ENCODE measurements around the gene TBC1D7.
"Not testable (repeated sequence)": the region's sequence is repeated elsewhere in the genome, so short reads cannot be mapped to it uniquely, and the experiment has no call there.

Gene TBC1D7

DNA sequence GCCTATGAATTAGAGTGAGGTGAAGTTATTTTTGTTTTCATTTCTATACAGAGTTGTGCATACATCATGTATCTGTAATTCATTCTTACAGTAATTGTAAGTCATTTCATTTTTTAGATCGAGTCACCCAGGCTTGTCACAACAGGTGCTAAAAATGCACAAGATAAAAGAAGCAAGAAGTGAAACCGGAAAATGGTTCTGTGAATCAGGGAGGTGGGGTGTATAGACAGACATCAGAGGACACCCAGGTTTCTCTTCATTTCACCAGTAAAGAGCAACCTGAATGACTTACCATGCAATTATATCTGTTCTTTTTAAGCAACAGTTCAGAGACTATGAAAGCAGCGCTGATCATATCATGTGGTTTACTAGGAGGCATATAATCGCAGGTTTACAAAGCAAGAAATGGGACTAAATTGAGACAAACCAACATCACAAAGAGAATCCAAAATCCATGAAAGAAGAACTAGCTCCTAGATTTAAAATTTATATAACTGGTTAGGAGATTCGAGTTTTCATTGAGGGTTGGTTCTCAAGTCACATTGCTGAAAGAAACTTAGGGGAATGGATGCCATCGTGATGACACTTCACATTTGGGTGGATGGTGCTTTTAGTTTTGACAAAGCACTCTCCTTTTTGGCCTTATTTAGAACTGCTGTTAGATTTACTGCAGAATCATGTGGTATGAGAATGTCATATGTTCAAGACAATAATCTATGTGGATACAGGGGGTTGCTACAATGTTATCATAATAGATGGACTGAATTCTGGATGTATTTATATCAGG, 27.9 kb upstream of the TBC1D7 start:
- DNase-seq (ENCODE audit: low read depth in 2 of 2) = no peak

DNA sequence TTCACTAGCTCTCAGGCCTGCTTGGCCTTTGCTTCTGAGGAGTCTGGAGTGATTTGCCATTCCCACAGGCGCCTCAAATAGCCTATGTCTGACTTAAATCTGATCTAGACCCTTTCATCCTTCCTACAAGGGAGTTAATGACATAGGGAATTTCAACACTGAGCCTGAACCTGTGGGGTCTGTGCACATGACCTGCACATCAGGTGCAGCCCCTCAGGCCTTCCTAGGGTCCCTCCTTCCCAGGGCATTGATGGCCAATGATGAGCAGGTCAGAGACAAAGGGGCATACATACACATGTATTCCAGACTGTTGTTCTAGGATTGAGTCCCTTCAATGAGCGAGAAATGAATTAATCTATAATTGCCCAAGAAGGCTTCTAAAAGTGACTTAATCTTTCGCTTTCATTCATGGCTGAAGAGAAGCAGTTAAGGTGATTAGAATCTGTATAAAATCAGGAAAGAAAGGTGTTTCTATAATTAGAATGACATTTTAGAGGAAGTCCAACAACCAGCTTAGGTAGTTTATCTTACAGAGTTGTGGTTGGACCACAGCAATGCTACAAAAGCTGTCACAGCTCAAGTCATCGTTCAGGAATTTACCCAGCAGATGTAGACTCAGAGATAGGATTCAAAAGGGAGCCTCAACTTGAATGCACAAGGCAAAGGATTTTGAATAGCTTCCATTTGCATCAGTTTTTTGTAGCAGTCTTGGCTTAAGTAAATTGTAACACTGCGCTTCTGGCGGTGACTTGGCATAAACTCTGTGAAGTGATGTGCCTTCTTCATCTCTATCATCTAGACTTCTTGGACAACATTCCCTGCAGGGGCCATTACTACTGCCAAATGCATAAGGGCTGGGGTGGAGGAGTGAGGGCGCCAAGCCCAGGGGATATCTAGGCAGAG, 27.0 kb upstream of the TBC1D7 start:
- no peak for DNase-seq (ENCODE audit: low read depth in 2 of 2)

DNA sequence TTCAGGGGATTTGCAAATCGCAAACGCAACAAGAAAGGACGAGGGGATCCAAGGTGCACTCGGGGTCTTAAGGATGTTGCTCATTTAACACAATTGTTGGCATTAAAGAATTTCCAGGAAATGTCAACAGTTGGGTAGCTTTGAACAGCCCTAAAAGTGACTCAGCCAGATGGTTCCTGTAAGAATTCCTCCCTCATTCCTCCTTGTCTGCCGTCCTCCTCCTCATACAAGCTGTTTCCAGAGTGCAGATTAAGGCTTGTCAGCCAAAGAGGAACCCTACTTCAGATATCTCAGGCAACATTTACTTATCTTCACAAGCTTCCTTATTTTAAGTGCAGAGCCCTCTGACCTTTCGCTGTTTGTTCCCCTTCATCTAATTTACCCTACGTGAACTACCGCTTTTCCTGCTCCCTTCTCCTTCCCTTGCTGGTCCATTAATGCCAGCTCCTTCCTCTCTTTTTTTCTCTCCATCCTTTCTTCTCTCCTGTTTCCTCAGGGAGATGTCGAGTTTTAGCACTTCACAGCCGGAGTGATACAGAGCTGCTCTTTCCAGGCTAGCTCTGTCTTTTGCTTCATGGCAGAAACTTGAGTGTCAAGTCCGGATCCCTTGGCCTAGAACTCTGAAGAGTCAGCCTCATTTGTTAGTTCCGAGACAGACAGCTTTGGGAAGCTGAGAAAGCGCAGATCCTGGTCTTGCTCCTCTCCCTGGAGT, 26.1 kb upstream of the TBC1D7 start:
- DNase-seq (ENCODE audit: low read depth in 2 of 2) = no peak

- DNase-seq (ENCODE audit: low read depth in 2 of 2) = no peak
Measured at GRCh38 chr6:13352165-13352564, 23.8 kb upstream of the TBC1D7 start.

DNA sequence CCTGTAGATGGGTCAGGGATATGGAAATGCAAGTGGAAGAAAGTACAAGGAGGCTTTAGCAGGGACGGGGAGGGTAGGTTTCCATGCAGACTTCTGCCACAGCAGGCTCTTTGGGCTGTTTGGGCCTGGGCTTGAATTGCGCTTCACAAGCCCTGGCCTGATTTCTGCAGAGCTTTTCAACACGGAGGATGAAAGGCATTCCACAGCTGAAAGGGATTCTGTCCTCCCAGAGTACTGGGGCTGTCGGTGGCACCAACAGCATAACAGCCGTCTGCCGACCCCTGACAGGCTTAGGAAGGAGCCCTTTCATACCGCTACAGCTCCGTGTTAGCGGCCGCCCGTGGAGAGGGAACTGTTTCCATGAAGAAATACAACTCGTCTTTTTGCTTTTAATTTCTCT, 22.9 kb upstream of the TBC1D7 start:
- no peak for DNase-seq (ENCODE audit: low read depth in 2 of 2)

DNA sequence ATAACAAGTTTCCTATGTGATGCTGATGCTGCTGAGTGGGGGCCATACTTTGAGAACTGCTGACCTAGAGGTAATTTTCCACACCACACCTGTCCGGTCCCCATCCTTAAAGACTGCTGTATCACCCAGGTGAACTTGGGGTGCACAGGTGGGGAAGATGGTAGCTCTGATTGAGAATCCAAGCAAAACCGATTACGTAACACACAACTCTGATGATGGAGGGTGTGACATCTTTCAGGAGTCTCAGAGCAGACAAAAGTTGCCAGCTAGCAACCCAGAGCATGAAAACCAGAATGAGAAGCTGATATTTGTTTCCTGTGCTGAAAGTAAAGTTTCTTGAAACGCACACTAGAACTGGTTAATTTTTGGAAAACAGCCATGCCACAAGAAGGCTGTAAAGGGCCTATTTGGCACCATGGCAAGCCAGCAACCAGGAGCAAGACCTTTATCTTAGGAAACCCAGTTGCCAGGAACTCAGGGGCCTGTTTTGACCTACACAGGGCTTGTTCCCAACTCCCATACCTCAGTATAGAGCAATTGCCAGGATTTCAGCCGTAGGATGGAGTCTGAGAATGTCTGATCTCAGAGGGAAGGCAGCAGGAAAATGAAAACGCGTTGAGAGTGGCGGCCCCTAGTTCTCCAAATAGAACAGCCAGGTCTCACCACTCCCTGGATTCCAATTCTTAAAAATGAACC, 21.6 kb upstream of the TBC1D7 start:
- no peak for DNase-seq (ENCODE audit: low read depth in 2 of 2)

- DNase-seq (ENCODE audit: low read depth in 2 of 2) = no peak
Measured at GRCh38 chr6:13348334-13349113, 20.2 kb upstream of the TBC1D7 start.

DNA sequence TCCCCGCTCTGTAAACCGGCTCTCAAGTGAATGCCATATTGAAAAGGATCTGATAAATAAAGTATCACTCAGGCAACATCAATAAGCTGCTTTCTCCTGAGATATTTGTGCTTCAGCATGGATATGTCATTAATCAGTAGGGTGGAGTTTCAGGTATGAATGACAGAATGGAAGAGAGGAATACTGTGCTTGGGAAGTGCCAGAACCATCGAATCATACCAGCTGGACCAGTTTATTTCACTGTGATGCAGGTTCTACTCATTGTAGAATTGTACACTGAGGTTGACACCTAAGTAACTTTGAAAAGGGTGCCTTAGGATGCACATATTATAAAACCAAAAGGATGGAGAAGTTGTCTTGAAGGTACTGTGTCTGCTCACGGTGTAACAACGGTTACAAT, 17.9 kb upstream of the TBC1D7 start:
- no peak for DNase-seq (ENCODE audit: low read depth in 2 of 2)

- DNase-seq (ENCODE audit: low read depth in 2 of 2) = no peak
Measured at GRCh38 chr6:13342414-13343019, 14.2 kb upstream of the TBC1D7 start.

DNA sequence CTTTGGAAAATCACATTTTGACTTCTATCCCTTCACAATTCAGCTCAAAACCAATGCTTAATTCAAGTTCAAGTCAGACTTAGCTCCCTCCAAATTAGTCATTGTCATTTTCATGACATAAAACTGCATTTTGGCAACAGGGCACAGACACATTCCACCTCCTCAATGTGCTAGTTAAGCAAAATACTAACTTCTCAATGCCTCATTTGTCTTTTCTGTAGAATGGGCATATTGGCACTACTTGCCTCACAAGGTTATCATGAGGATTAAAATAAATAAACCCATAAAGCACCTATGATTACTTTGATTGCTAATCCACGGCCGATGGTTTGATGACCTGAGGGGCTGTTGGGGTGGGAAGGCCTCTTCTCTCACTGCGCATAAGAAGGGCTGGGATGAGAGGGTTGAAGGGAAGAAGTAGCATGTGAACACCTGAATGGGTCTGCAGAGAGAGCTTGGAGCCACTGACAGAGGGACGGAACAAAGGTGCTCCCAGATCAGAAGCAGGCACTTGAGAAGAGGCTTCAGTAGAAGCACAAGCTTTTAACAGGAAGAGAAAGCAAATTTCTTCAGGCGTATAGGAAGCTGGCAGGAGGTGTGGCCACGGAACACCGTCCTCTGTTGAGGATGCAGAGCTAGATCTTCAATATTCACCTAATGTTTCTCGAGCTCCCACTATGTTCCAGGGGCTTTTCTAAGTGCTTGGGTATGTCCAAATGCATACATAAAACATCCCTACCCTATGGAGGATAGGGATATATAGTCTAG, 11.7 kb upstream of the TBC1D7 start:
- DNase-seq (ENCODE audit: low read depth in 2 of 2) = no peak

DNA sequence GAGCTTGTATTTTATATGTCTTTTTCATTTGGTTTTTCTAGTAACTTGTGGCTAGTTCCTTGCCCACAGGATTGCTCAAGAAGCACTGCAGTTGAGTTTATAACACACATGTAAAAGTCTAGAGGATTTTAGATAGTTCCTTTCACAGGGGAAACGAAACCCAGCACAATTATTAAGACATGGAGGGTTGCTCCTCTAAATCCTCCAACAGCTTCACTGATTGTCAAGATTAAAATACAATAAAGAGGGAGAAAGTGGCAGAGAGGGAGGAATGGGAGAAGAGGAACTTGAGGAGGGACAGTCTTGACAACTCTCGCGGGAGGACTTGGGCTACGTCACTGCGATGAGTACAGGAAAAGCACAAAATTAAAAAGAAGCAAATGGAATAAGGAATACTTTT, 9.7 kb upstream of the TBC1D7 start:
- DNase-seq (ENCODE audit: low read depth in 2 of 2) = no peak

DNA sequence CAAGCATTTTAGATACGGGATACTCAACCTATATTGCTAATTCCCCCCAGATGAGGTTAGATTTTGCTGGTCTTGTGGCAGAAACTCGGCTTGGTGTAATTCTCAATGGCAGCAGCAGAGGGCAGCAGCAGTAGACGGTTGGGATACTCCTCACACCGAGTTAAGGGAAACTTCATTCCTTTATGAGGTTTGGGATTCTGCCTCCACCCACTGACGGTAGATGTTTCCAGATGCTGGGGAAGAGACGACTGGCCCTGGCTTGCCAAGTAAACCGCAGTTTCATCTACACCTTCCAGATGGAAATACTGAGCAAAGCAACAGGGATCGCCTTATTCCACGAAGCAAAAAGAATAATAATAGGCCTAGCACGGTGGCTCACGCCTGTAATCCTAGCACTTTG, 8.2 kb upstream of the TBC1D7 start:
- DNase-seq (ENCODE audit: low read depth in 2 of 2) = peak; percentile 63 to 81

DNA sequence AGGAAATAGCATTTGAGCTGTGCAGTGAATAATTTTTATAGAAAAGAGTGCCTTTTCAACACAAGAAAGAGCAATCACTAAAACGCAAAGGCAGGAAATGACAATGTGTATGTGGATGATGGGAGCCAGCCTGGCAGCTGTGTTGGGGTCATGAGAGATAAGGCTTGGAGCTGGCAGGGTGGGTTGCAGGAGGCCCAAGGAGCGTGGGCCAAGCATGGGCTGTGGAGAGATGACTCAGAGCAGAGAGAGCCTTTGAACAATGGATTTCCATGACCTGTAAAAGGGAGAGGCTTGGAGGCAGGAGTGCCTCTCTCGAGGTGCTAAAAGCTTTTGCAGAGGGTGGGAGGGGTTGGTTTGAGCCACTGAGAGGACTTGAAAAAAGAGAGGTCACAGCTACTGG, 6.6 kb upstream of the TBC1D7 start:
- no peak for DNase-seq (ENCODE audit: low read depth in 2 of 2)

DNA sequence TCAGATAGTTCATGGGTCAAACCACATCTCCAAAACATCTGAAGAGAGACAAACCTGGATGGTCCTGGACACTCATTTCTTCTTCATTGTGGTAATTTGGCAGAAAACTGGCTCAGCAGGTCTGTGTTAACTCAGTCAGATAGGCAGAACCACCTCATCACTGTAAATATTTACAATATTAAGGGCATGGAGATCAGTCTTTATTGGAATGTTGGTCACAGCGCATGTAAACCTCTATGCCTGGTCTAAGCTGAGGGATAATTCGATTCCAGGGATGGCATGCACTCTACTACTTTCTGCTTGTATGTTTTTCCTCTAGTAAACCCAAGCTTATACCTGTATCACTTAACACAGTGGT, 4.0 kb upstream of the TBC1D7 start:
- DNase-seq (ENCODE audit: low read depth in 2 of 2) = no peak

DNA sequence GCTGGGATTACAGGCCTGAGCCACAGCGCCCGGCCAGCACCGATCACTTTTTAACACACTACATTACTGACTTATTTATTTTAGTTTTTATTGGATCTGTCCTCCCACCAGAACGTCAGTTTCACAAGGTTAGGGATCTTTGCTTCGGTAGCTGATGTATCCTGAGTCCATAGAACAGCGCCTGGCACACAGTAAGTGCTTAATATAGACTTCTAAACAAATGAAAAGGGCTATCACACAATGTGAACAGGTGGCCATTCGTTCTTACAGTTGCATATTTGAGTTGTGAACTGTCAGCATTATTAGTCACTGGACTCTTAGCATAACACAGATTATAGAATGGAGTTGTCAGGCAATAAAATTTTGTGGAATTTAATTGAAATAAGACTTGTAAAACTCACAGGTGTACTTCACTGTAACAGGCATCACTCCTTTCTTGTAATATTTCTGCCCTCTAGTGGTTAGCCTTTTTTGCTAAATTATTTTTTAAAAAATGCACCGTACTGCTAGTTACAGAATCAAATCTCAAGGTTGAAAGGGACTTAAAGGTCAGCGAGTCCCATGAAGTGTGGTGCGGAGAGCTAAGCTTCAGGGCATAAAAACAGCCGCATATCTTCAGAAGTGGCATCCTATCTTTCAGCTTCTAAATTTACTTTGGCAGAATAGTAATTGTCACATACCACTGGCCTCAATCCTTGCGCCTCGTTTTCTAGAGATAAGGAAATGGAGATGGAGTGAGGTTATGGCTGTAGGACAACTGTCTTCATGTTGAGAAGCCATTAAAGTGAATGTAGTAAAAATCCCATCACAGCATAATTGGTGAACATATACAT, 3.4 kb upstream of the TBC1D7 start:
- DNase-seq (ENCODE audit: low read depth in 2 of 2) = no peak

DNA sequence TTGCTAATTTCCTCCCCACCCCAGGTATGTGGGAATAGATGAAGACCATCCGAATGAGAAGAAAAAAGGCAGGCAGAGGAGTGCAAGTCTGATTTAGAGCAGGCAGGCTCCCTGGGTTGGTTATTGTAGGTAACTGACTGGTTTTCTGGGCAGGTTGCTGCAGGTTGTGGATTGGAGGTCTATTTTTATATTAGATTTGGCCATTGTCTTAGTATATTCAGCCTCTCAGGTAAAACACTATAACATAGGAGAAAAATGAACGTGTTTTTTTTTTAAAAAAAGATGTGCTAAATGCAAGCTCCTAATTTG, 492 bp upstream of the TBC1D7 start:
- no peak for DNase-seq (ENCODE audit: low read depth in 2 of 2)

GRCh38 chr6:13327691-13328075, 654 bp downstream of the TBC1D7 start:
- no peak for DNase-seq (ENCODE audit: low read depth in 2 of 2)

- not testable (repeated sequence) for DNase-seq (ENCODE audit: low read depth in 2 of 2)
Measured at GRCh38 chr6:13326031-13326586, 2.2 kb downstream of the TBC1D7 start.
